Esophagus muscularis mucosa (tissue), 3 donors: ENCODE data around the gene CISH.

Experiments
- POLR2A ChIP-seq: fragments of 450-650 bp; IDR thresholded peaks from one replicate; pipeline ENCODE4 v1.6.1; 2017; ENCODE audit warnings: antibody characterized with exemption, moderate library complexity, mild to moderate bottlenecking, low read depth
- POLR2AphosphoS5 ChIP-seq, 2 donors: sonication (generic); formaldehyde crosslinking; IDR thresholded peaks; one replicate each; pipeline ENCODE4 v1.6.1; 2017; ENCODE audit warnings: antibody characterized with exemption in 2 of 2
- TF ChIP-seq, protein P1 (sequence below), 3 experiments: fragments of 200-600 bp in 2 of 3; fragments of 450-650 bp in 1 of 3; sonication (generic) in 2 of 3; IDR thresholded peaks; one replicate each; pipeline ENCODE4 v1.5.1; 2017 to 2019; ENCODE audit warnings: antibody characterized with exemption in 3 of 3, mild to moderate bottlenecking in 2 of 3, moderate library complexity in 1 of 3

DNA sequence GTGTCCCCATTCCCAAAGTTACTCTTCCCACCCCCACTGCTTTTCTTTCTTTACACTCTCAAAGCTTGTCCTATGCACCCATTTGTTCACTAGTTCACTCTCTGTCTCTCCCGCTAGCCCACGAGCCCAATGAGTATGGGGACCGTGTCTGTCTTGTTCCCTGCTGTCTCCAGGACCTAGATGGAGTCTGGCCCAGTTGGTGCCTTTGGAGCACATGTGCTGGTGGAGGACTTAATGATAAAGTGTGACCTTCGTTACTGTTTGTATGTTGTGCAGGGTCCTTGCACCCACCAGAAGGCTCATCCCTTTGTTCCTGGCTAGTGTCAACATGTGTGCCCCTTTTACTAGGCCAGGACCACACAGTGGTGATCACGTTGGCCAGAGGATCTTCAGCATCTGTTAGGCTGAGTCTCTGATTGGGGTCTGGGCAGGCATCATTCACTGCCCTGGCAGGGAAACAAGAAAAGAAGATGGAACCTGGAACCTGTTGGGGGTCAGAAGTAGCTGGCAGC lies 7.4 kb downstream of the CISH start:
- TF ChIP-seq, protein P1, sequence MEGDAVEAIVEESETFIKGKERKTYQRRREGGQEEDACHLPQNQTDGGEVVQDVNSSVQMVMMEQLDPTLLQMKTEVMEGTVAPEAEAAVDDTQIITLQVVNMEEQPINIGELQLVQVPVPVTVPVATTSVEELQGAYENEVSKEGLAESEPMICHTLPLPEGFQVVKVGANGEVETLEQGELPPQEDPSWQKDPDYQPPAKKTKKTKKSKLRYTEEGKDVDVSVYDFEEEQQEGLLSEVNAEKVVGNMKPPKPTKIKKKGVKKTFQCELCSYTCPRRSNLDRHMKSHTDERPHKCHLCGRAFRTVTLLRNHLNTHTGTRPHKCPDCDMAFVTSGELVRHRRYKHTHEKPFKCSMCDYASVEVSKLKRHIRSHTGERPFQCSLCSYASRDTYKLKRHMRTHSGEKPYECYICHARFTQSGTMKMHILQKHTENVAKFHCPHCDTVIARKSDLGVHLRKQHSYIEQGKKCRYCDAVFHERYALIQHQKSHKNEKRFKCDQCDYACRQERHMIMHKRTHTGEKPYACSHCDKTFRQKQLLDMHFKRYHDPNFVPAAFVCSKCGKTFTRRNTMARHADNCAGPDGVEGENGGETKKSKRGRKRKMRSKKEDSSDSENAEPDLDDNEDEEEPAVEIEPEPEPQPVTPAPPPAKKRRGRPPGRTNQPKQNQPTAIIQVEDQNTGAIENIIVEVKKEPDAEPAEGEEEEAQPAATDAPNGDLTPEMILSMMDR (IDR thresholded peaks at IDR 0.05): no peak
- no peak for TF ChIP-seq POLR2AphosphoS5 (IDR thresholded peaks at IDR 0.05)
- no peak for TF ChIP-seq POLR2A
